ENCODE results near the gene NDFIP2.
"Not testable (repeated sequence)": the region's sequence is repeated elsewhere in the genome, so short reads cannot be mapped to it uniquely, and the experiment has no call there.

NDFIP2 gene

DNA sequence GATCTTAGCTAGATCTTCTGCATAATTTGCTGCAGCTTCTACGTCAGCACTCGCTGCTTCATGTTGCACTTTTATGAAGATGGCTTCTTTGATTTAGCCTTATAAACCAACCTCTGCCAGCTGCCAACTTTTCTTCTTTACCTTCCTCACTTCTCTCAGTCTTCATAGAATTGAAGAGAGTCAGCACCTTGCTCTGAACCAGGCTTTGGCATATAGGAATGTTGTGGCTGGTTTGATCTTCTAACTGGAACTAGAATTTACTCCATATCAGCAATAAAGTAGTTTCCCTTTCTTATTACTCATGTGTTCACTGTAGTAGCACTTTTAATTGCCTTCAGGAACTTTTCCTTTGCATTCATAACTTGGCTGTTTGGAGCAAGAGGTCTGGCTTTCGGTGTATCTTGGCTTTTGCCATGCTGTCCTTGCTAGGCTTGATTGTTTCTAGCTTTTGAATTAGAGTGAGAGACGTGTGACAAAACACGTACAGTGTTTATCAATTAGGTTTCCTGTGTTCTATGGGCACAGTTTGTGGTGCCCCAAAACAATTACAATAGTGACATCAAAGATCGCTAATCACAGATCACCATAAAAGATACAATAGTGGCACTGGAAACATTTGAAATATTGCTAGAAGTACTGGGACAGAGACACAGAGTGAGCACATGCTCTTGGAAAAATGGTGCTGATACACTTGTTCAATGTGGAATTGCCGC, 50.7 kb downstream of the NDFIP2 start:
- DNase-seq: no peak

DNA sequence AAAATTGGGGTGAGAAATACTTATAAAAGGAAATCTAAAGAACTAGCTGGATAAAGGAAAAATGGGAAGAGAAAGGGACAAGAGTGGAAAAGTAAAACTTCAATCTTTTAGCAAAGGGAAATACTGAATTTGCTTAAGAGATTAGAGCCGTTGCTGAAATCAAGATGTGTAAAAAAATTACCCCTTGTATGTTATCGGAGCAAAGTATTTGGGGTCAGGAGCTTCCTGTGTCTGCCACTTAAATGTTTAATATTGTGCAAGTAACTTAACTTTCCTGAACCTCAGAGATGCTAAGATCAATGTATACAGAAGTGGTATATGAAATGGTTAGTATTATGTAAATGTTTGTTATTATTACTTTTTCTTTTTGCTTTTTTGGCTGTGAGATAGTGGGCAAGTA, 51.6 kb downstream of the NDFIP2 start:
- DNase-seq: no peak

DNA sequence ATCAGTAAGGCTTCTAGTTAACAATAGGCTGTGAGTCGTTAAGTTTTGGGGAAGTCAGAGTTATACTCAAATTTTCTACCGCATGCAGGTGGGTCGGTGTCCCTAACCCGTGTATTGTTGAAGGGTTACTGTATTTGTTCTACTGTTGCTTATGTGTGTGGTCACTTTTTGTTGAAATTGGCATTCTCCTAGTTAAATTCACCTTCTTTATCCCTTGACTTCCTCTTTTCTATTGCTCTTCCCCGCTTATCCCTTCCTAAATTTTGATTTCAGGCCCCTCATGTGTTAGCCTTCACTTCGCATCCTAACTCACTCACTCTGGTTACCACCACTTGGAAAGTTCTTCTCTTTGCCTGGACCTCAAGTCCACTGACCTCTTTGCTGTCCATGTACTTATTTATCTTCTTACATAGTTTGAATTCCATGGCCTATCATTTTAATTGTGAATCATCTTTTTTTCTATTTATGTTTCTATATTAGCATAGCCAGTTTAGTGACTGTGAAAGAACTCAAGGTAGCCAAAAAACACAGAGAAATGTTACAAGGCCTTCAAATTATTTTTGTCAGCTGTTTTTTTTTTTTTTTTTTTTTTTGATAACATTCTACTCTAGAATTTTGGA, 52.9 kb downstream of the NDFIP2 start:
- no peak for DNase-seq

DNA sequence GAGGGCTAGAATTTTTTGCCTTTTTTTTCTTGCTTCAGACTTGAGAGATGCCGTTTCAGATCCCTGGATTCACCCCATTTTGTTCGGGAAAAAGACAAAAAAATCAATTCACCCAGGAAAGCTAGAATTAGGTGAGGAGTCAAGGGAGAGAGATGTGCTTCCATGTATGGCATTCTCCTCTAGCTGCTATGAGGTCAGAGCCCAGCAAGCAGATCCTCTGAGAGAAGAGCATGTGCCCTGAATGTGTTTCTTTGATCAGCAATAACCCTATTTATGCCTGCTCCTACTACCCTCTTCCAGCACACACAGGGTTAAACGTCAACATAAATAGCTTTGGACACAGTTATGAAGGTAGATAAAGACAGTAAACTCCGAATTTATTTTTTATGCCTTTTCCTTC, 53.6 kb downstream of the NDFIP2 start:
- no peak for DNase-seq

DNA sequence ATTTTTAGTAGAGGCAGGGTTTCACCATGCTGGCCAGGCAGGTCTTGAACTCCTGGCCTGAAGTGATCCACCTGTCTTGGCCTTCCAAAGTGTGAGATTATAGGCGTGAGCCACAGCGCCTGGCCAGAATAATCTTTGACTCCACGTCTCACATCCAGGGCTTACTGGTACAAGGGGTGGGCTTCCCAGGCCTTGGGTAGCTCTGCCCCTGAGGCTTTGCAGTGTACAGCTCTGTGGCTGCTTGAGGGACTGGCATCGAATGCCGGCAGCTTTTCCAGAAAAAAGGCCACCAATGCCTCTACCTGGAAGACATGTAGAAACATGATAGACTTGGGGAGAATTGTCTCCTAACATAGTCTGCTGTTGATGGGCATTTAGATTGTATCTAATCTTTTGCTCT, 57.8 kb downstream of the NDFIP2 start:
- no peak for DNase-seq

DNA sequence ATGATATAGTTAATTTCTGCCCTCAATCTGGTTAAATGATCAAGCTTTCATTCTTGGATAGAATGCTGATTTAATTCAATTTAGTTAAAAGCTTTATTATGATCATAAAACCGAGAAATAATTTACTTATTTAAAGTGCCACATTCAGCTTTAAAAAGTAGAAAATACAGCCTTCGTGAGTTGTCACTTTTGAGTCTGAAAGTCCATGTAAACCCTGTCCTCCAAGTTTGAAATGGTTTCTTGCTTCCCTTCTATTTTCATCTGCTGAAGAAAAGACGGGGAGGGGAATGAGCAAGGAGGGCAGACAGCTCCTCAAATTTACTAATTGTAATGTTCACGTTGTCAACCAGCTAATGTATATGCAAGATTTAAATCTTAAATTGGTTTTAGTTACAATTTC, 59.5 kb downstream of the NDFIP2 start:
- no peak for DNase-seq

DNA sequence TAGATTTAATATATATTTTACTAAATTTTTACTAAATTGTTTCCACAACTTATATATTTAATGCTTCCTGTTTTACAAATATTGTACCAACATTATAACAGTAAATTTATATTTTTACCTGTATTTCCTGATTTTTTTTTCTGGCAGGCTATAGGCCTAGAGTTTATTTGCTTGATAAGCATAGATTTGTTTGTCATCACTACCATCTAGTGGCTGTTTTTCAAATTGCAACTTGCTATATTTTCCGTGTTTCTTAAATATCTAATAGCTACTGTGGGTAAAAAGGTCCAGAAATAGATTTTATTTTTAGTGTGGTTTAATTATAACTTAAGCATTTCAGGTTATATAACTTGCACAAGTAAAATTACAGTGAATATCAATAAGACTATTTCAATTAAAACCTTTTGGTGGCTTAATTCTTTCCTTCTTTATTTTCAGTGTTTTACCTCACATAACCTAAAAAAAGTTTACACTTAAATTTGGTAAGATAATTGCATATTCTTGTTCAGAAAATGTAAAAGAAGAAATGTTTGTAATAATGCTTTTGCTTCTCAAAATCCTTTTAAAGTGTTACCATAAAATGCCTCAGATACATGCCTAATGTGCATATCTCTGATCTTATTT, 60.6 kb downstream of the NDFIP2 start:
- DNase-seq: peak in 2 of 58 donors; percentile 48 to 65

DNA sequence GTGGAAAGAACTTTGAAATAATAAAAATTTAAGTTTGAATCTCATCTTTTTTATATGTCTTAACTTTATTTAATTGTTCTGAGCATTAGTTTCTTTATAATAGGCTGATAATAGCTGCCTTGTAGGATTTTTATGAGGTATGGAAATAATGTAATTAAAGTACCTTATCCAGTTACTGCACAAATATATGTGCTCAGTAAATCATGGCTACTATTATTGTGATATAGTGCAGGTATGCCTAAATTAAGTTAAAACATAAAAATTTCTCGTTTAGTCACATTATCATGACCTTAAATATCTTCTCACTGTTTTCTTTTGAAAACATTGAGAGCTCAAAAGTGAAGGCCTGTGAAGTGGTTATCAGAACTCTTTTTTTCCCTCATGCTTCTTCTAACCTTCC, 62.9 kb downstream of the NDFIP2 start:
- DNase-seq: no peak

DNA sequence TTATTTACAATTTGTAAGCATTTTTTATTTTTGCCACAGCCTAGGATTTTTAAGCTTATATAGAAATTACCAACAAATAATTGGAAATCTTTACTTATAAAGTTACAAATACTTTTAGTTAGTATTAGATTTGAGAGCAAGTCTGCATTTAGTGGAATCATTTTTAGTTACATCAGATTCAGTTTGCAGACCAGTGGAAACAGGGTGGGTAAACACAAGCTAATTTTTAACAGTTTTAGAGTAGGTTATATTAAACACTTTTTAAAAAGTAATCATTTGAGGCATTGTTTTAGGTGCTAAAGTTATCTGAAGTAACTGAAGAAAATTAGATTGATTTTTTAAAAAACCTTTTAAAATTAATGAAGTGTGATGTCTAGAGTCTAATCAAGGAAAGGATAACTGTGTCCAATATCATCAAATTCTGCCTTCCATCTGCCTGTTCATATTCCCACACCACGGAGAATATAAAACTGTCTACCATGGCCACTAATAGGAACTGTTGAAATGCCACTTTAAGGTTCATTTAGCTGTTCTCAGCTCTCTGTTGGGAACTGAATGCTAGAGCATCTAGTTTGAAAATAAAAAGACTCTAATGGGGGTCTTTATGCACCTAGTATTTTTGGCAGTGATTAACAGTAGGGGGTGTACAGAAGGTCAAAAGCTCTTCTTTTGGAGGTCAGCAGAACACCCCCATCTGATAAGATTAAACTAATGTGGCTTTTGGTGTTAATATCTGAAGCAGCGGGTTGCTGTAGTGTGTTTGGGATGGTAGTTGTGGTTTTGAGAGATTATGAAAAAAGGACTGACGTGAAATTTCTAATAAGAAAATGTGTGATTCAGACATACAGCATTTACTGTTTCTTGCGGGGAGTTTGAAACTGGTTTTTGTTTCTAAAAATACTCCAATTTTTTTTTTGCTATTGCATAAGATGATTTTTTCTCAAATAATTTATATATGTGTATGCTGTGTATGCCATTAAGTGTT, 66.5 kb downstream of the NDFIP2 start:
- DNase-seq: no peak

DNA sequence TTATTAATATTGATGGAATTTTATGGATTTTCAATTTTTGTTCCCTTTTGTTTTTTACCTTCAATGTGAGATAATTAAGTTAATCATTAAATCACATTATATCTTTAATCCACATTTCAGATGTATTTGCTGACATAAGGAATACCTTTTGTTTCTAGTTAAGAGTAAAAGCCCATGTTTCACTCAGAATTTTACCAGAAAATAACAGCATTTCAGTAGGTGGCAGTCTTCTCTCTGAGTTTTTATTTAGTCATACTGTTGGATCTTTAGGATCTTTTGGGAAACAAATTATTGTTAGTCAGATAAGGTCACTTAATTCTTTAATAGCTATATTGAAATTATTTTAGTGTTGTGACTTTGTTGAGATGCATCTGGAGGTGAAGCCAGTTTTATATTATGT, 67.9 kb downstream of the NDFIP2 start:
- peak in 1 of 58 donors; percentile 17 for DNase-seq

DNA sequence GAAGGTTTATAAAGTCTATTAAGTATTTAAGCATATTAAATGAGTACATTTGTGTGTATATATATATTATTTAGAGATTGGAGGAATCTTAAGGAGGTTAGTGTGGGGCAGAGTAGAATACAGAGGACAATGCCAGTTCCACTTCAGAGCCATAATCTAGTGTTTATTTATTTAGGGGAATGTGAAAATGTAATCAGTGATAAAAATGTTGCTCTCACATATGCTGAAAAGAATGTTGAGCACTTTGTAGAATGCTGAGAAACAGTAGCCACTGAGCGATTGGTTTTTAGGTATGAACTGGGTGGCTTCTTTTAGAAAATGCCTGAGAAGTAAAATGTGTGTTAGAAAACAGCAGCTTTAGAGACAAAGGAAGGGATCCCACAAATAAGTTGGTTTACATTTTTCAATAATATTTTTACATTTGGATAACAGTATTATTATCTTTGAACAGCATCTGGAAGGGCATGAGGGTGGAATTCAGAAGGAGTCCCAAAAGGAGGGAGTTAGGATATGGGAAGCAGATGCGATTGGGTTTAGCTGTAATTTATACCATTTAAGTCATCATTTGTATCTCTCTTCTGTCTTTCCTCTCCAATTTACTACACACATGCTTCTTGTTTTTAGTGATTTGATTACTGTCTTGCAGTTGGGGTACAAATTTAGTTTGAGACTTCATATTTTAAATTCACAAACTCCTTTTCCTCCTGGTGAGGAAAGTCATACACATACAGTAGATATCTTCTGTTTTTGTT, 68.6 kb downstream of the NDFIP2 start:
- DNase-seq: no peak

DNA sequence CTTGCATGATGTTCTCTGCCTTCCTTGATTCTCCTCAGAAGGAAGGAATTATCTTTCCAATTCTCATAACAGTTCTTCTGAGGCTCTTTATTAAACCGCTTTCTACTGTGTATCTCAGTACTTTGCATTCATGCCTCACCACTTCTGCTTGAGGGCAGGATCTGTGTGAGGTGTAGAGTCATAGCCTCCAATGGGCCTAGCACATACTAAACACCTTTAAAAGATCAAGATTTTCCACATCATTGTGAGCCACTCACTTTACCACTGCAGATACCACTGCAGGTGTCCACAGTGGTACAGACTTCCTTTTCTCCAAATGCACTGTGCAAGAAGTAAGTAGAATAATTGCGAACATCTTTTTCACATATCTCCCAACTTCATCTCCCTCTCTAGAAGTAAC, 76.7 kb downstream of the NDFIP2 start:
- no peak for DNase-seq

DNA sequence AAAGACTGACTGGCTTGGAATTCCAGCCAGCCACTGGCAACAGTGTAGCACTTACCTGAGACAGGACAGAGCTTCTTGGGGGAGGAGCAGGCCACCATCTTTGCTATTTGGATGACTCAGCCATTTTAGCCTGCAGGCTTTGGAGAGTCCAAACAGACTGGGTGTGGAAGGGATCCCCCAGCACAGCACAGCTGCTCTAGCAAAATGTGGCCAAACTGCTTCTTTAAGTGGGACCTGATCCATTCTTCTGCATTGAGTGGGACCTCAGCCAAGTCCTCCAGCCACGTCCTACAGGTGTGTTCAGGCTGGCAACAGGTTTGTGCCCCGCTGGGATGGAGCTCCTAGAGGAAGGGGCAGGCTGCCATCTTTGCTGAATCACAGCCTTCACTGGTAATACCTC, 80.0 kb downstream of the NDFIP2 start:
- DNase-seq: no peak

DNA sequence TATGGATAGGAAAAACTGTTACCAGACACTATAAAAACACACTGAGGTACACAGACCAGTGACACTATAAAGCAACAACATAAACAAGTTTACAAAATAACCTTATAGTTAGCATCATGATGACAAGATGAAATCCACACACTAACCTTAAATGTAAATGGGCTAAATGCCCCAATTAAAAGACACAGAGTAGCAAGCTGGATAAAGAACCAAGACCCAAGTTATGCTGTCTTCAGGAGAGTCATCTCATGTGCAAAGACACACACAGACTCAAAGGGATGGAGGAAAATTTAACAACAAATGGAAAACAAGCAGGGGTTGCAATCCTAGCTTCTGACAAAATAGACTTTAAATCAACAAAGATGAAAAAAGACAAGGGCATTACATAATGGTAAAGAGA, 81.6 kb downstream of the NDFIP2 start:
- no peak for DNase-seq

DNA sequence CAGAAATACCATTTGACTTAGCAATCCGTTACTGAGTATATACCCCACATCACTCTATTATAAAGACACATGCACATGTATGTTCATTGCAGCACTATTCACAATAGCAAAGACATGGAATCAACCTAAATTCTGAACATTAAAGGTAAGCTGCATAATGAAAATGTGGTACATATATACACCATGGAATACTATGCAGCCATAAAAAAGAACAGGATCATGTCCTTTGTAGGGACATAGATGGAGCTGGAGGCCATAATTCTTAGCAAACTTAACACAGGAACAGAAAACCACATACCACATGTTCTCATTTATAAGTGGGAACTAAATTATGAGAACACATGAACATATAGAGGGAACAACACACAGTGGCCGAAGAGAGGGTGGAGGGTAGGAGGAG, 85.2 kb downstream of the NDFIP2 start:
- no peak for DNase-seq

DNA sequence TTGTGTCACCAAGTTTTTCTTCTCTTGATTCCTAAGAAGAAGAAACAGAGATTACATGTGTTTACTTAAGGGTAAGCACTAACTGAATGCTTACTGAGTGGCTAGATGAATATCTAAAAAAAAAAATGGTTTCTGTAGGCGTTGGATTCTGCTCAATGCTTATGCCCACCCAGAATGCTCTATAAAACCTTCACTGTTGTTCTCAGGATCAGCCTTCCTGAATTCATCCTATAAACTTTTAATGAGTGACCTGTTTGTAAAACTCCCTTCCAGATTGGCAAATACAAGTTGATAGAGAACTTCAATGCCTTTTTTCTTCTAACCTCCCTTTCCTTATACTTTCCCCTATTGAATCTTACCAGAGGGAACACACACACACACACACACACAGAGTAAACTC, 90.2 kb downstream of the NDFIP2 start:
- no peak for DNase-seq

DNA sequence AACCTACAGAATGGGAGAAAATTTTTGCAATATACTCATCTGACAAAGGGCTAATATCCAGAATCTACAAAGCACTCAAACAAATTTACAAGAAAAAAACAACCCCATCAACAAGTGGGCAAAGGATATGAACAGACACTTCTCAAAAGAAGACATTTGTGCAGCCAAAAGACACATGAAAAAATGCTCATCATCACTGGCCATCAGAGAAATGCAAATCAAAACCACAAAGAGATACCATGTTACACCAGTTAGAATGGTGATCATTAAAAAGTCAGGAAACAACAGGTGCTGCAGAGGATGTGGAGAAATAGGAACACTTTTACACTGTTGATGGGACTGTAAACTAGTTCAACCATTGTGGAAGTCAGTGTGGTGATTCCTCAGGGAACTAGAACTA, 92.9 kb downstream of the NDFIP2 start:
- not testable (repeated sequence) for DNase-seq

DNA sequence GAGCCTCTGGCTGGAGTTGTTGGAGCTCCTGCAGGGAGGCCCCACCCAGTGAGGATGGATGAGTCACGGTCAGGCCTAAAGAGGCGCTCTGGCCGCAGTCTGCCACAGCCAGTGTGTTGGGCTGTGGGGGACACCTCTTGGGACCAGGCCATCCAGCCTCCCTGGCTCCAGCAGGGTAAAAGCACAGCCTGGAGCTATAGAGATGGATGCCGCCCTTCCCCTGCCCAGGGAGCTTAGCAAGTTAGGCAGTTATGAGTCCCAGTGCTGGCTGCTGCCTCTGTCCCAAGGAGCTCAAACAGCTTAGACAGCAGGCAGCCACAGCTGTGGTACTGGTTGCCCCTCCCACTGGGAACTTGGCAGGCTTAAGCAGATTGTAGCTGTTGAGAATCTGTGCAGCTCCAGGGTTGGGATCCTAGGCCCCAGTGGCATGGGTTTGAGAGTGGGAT, 100.9 kb downstream of the NDFIP2 start:
- DNase-seq: peak in 17 of 58 donors; percentile 2 to 49 (median 14)

DNA sequence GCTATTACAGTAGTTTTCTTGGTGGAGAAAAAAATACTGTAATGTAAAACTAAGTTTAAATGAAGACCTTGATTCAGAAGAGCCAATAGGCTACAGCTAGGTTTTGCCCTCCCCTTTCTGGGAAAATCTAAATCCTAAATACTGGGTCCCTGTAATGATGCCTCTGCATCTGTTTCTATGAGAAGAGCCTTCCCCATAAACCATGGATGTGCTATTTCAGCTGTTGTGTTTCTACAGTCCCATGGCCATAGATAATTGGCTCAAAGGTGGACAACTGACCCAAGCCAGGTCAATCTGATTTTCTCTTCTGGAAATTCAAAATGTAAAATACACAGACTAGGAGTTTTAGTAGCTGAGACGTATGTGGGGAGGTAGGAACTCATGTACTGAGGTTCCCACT, 101.9 kb downstream of the NDFIP2 start:
- no peak for DNase-seq

DNA sequence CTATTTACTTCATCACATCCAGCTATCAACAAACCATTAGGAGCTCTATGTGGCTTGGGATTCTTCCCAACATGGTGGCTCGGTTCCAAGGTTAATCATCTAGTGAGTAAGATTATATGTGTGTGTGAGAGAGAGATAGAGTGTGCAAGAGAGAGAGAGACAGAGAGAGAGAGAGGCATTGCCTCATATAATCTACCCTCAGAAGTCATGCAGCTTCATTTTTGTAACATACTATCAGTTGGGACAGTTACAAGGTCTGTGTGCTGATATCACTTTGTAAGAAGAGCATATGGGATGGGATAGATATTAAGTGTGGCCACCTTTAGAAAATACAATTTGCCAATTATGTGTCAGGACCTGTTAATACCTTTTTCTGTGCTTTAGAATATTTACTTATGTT, 104.1 kb downstream of the NDFIP2 start:
- DNase-seq: no peak

All from anterior cingulate cortex (tissue), 58 donors.